GM23338 (cell line): ENCODE results near the gene SERINC4. TPM values are rescaled to one million over a fixed set of nuclear protein-coding genes. Genes with fewer than 3 reads are reported as not detected.

Experiments used
- CTCF ChIP-seq, 2 experiments: fragments of 200-600 bp in 1 of 2; sonication (generic) in 1 of 2; conservative IDR thresholded peaks; 2 replicates each; pipeline versions ENCODE4 v1.5.1 to v1.6.1; 2016 to 2017; ENCODE audit warnings: antibody characterized with exemption in 2 of 2, low read depth in 2 of 2, mild to moderate bottlenecking in 2 of 2, moderate library complexity in 1 of 2
- JUNB ChIP-seq: IDR thresholded peaks from one replicate; pipeline ENCODE4 v1.6.1; 2016; ENCODE audit warnings: antibody characterized with exemption; ENCODE audit not compliant: unreplicated experiment
- POLR2AphosphoS5 ChIP-seq: IDR thresholded peaks from 2 replicates; pipeline ENCODE4 v1.6.1; 2016; ENCODE audit warnings: antibody characterized with exemption, low read depth
- REST ChIP-seq: IDR thresholded peaks from one replicate; pipeline ENCODE4 v1.6.1; 2018; ENCODE audit warnings: antibody characterized with exemption; ENCODE audit not compliant: unreplicated experiment
- ZNF114 ChIP-seq: fragments of 250-450 bp; sonication (Bioruptor Pico); IDR thresholded peaks from 2 replicates; pipeline ENCODE4 v1.5.0; 2020; ENCODE audit warnings: mild to moderate bottlenecking, moderate library complexity
- ZNF462 ChIP-seq: fragments of 250-450 bp; sonication (Bioruptor Pico); IDR thresholded peaks from 2 replicates; pipeline ENCODE4 v1.5.0; 2020; ENCODE audit warnings: mild to moderate bottlenecking, moderate library complexity
- polyA plus RNA-seq: library from polyadenylated mRNA; unstranded; fragments of >200 nt; fragmentation: Nextera tagmentation; extraction: Ambion mirVana; gene quantifications from 2 replicates; pipeline ENCODE4 v1.2.1, GENCODE V29; 2016
- total RNA-seq: library from RNA; depleted of rRNA; stranded (reverse); fragments of >200 nt; shearing (Covaris generic); gene quantifications from 2 replicates; pipeline ENCODE4 v1.2.3, GENCODE V29; 2014

The SERINC4 gene
- total and polyA plus RNA-seq, 2 experiments from 2014 or later: not detected

GRCh38 chr15:43793647-43794046 lies 6.4 kb downstream of the SERINC4 start (continued):
- TF ChIP-seq ZNF462 (CRISPR knock-in tag) (no peak), JUNB (no peak), REST (no peak), POLR2AphosphoS5 (no peak), CTCF (conservative IDR thresholded peaks at IDR 0.05; ENCODE audit: low read depth in 2 of 2) (no peak), ZNF114 (CRISPR knock-in tag) (no peak)
